ENCODE measurements around the gene ZNF770.

Gene ZNF770, protein sequence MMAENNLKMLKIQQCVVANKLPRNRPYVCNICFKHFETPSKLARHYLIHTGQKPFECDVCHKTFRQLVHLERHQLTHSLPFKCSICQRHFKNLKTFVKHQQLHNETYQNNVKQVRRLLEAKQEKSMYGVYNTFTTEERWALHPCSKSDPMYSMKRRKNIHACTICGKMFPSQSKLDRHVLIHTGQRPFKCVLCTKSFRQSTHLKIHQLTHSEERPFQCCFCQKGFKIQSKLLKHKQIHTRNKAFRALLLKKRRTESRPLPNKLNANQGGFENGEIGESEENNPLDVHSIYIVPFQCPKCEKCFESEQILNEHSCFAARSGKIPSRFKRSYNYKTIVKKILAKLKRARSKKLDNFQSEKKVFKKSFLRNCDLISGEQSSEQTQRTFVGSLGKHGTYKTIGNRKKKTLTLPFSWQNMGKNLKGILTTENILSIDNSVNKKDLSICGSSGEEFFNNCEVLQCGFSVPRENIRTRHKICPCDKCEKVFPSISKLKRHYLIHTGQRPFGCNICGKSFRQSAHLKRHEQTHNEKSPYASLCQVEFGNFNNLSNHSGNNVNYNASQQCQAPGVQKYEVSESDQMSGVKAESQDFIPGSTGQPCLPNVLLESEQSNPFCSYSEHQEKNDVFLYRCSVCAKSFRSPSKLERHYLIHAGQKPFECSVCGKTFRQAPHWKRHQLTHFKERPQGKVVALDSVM

DNA sequence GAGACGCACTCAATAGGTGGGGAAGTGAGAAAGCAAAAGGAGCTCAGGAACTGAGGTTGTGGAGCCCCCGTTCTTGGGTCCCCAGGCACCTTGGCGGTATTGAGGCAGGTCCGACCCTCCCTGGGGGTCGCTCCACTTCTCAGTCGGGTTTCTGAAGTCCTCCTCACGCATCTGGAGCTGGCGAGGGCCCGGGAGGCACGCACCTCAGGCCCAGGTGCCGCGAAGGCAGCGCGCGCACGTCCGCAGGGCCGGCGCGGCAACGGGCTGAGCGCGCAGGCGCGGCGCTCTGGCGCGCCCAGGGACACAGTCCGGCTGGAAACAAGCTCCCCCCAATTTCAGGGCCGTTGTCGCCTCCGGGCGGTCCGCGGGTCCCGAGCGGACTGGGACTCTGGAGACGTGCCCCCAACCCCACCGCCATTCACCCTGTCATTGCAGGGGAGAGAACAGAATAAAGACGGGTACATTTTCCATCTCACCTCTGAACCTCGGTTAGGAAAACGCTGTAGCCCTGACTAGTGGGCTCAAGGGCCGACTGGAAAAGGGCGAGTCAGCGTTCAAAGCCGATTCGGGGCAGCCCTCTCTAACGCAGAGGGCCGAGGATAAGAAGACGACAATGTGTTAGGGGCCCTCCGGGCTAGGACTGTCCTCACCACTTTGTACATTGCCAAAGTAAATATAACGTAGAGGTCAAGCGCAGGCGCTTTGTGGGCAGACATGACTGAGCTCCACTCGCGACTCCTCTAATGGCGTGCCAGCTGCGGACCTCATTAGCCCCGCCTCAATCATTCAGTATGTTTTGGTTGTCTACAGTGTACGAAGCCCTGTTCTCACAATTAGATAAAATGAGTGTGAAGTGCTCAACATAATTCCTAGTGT lies at the start of gene ZNF770:
TSS of gene ZNF770 (minus strand) at position 261 of the 876 bp plus-strand sequence. CDS start 4,853 bp downstream, outside the sequence.
- peak; percentile 87 for DNase-seq (ENCODE audit: low spot score)

- no peak for DNase-seq (ENCODE audit: low spot score)
Observed at GRCh38 chr15:35028235-35028984, 40.3 kb upstream of the ZNF770 start.

GRCh38 chr15:35023804-35024203 lies 35.7 kb upstream of the ZNF770 start:
- no peak for DNase-seq (ENCODE audit: low spot score)

DNA sequence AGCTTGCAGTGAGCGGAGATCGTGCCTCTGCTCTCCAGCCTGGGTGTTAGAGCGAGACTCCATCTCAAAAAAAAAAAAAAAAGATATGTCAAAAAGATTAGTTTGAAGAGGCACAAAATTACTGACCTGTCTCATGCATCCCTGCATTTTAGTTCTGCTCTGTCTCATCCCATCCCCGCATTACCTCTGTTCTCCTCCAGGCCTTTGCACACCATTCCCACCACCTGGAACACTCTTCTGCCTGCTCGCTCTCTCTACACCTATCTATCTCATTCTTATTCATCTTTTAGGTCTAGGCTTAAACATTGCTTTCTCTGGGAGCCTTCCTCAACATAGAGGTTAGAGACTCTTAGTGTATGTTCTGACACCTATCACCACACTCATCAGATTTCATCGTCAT lies 32.9 kb upstream of the ZNF770 start:
- DNase-seq (ENCODE audit: low spot score) = no peak

- DNase-seq (ENCODE audit: low spot score) = no peak
Observed at GRCh38 chr15:35019404-35020327, 31.6 kb upstream of the ZNF770 start.

- no peak for DNase-seq (ENCODE audit: low spot score)
Observed at GRCh38 chr15:35014241-35014640, 26.2 kb upstream of the ZNF770 start.

- DNase-seq (ENCODE audit: low spot score) = no peak
Observed at GRCh38 chr15:35013370-35013769, 25.3 kb upstream of the ZNF770 start.

DNA sequence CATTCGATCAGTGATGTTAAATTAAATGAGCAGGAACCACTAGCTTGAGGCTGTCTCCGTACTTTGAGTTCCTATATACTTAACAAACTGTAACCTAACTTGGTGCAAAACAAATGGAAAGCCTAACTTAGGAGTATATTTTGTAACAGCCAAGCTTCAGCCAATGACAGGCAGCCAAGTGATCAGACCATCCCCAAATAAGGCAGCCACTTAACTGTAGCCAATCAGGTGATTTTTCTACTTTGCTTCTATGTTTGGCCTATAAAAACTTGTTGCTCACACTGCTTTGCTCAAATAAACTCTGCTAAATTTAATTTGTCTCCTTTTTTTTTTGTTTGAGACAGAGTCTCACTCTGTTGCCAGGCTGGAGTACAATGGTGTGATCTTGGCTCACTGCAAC lies 19.3 kb upstream of the ZNF770 start:
- no peak for DNase-seq (ENCODE audit: low spot score)

GRCh38 chr15:35005933-35006332 lies 17.8 kb upstream of the ZNF770 start:
- DNase-seq (ENCODE audit: low spot score) = no peak

DNA sequence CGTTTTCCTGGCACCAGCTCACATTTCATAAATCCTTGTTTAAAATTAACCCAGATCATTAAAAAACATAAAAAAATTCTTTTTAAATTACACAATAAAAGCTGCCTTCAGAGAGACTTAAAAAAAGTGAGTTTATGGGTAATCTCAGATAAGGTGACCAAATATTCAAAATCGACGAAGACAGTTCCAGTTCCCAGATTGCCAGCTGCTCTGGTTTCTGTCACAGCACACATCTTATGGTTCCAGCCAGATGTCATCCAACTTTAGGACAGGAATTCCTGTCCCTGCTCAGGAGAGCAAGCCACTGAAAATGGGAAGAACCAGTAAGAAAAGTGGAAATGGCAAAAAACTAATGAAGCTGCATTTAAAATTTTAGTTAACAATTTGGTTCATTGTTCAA lies 15.8 kb upstream of the ZNF770 start:
- no peak for DNase-seq (ENCODE audit: low spot score)

GRCh38 chr15:35000511-35000910 lies 12.4 kb upstream of the ZNF770 start:
- DNase-seq (ENCODE audit: low spot score) = no peak

GRCh38 chr15:34999906-35000305 lies 11.8 kb upstream of the ZNF770 start:
- DNase-seq (ENCODE audit: low spot score) = no peak

- no peak for DNase-seq (ENCODE audit: low spot score)
Observed at GRCh38 chr15:34994925-34995324, 6.8 kb upstream of the ZNF770 start.

DNA sequence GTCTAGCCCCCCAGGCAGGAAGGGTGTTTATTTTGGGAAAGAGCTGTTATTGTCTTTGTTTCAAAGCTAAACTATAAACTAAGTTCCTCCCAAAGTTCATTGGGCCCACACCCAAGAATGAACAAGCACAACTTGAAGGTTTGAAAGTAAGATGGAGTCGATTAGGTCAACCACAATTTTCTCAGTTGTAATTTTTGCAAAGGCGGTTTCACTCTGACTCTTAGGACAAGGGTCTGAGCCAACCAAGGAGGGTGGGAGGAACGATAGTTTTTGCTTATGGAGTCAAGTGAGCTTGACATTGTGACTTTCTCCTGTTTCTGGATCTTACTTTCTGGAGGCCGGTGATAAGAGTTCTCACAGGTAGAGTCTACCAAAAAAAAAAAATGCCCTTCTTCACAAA lies 5.8 kb upstream of the ZNF770 start:
- DNase-seq (ENCODE audit: low spot score) = no peak

- DNase-seq (ENCODE audit: low spot score) = no peak
Observed at GRCh38 chr15:34993412-34993811, 5.3 kb upstream of the ZNF770 start.

GRCh38 chr15:34987609-34988026 lies 469 bp downstream of the ZNF770 start:
- no peak for DNase-seq (ENCODE audit: low spot score)

DNA sequence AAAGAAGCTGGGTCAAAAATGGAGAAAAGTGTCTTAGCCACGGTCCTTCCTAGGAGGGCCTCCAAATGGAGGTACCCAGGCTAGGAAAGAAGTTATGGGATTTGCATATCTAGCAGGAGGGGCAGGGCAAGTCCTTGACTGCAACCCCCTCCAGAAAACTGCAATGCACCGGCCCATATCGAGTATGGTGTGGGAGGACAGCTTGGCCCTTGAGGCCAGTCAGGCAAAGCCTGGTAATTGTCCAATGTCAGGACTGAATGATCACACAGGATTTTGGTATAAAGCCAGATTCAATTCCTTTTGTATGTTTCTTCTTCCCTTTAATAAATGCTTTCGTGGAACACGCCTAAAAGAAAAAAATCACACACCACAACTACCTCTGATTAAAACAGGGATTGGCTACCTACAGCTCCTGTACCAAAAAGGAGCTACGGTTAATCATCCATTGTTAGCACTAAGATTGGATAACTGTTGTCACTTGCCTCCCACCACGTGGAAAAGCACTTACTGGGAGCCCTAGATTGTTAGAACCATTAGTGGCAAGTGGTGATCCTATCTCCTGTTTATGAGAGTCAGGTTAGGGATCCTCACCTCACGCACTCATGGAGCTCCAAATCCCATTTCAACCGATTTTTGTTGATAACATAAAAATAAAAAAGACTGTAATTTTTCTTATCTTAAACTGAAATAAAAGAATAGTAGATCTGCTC lies 1.2 kb downstream of the ZNF770 start:
- DNase-seq (ENCODE audit: low spot score) = no peak

DNA sequence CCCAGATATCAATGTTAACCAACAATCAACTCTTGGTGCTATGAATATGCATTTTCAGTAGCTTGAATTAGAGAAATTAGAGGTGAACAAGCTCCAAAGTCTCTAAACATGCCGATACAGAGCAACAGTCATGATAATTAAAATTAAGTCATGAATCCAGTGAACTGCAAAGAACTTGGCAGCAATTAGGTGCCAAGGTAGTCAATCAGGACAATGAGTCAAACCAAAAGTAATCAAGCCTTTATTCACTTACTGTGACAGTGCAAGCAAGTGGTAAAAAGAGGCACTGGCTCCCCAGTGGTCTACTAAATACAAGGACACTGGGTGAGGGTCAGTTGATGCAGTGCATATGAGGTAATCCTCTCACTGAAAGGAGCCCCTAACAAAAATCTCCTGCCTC lies 1.8 kb downstream of the ZNF770 start:
- no peak for DNase-seq (ENCODE audit: low spot score)

DNA sequence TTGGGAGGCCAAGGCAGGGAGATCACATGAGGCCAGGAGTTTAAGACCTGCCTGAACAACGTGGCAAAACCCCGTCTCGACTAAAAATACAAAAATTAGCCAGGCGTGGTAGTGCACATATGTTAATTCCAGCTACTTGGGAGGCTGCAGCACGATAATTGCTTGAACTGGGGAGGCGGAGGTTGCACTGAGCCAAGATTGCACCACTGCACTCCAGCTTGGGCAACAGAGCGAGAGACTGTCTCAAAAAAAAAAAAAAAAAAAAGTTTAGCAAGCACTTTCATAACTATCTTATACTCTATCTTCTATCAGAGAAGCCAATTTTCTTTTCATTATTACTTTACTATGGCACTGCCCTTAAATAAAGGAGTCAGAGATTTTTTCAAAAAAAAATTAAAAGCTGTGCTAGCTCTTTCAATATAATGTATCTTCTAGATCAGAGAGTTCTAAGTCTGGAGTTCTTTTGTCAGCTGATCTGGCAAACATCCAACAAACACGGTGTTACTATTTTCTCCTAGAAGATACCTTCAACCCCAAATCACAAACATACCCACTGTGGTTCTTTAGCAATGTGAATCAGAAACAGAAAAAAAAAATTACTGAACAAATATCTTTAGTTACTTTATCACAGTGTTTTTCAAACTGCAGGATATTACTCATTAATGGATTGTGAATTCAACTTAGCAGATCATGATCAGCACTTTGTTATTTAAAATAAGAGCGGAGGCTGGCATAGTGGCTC lies 3.0 kb downstream of the ZNF770 start:
- DNase-seq (ENCODE audit: low spot score) = no peak
